WI38 (cell line): ENCODE results near the gene MUC6.

Experiments used
- H3K4me3 ChIP-seq: 2 replicates; pipeline ENCODE4 v1.5.1; 2011; ENCODE audit warnings: low read depth, mild to moderate bottlenecking, control low read depth, low read length
- CTCF ChIP-seq: IDR thresholded peaks from 2 replicates; pipeline ENCODE4 v1.5.1; 2012; ENCODE audit warnings: low read depth, mild to moderate bottlenecking, control low read depth, low read length

The MUC6 gene

DNA sequence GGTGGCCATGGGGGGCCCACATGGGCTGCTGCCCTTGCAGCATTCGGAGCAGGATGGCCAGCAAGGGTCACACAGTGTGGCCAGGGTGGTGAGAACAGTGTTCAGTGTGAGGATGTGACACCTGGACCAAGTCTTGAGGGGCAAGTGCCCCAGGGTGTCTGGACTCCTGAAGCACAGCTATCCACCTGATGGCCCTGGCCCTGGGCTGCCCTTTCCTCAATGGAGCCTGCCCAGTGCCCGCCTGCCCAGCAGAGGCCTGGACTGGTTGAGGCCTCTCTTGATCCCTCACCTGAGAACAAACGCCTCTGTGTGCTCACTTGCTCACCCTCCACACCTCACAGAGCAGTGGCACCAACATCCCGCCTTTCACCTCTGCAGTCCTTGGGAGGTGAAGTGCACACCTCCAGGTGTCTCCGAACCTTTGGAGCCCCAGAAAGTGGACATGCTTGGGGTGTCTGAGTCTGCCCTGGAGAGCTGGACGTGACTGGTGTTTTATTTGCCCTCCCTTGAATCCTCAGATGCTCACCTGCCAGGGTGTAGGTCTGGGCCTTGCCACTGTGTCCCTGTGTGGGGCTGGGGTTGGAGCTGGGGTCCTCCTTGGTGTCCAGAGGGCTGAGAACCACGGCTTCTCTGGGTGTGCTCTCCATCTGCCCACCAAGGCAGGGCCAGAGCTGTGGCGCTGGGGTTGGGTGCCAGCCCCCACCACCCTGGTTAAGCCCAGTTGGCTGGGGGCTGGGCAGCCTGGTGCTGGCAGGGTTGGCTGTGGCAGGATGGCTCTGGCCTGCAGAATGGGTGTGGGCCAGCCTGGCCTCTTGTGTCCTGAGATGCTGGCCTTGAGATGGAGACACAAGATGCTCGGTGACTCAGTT, 34.3 kb upstream of the MUC6 start:
- no peak for TF ChIP-seq CTCF
- no peak overlapping the region for H3K4me3 ChIP-seq

- no peak for TF ChIP-seq CTCF
- H3K4me3 ChIP-seq: no peak overlapping the region
Measured at GRCh38 chr11:1069740-1070139, 33.2 kb upstream of the MUC6 start.

- TF ChIP-seq CTCF: no peak
- no peak overlapping the region for H3K4me3 ChIP-seq
Measured at GRCh38 chr11:1067812-1068496, 31.4 kb upstream of the MUC6 start.

- TF ChIP-seq CTCF: no peak
Measured at GRCh38 chr11:1064167-1064566, 27.6 kb upstream of the MUC6 start.

DNA sequence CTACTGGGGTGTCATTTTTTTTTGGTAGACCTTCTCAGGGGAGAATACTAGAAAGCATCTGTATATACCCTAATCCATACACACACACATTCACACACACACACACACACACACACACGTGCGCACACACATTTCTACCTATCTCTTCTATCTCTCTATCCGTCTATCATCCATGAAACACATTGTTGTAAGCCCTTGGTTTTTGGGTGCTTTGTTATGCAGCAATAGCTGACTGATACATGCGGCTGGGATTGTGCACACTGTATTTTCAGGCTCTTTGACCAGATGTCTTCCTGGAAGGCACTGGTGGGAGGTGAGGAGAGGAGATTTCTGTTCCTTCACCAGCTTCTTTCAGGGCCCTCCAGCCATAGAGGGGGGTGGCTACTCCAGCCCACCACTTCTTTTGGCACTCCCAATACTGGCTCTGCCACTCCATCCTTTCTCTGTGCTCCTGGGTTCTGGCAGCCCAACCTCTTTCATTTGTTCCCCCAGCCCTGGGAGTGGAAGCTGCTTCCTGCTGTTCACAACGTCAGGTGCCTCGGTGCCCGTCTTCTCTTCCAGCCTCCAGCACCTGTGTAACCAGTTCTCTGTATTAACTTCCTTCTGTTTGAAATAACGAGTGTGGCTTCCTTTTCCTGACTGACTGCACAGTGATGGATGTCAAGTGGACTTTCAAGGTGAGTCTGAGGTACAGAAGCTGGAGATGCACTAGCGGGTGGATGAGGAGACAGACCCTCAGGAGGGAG, 25.7 kb upstream of the MUC6 start:
- no peak overlapping the region for H3K4me3 ChIP-seq
- TF ChIP-seq CTCF: no peak

More at GRCh38 chr11:1064167-1064566, 27.6 kb upstream of the MUC6 start:
- no peak overlapping the region for H3K4me3 ChIP-seq

- no peak for TF ChIP-seq CTCF
Measured at GRCh38 chr11:1060852-1061616, 24.5 kb upstream of the MUC6 start.

More at GRCh38 chr11:1060852-1061616, 24.5 kb upstream of the MUC6 start:
- H3K4me3 ChIP-seq: no peak overlapping the region
